Ecto neural progenitor cell (in vitro differentiated cells): ENCODE data around the gene ANKFY1.

Experiments used
- DNase-seq: peaks from one replicate; pipeline ENCODE4 v3.0.0-alpha.2; 2018; ENCODE audit warnings: low spot score

Gene ANKFY1

GRCh38 chr17:4178651-4179050, 85.1 kb downstream of the ANKFY1 start:
- no peak for DNase-seq

DNA sequence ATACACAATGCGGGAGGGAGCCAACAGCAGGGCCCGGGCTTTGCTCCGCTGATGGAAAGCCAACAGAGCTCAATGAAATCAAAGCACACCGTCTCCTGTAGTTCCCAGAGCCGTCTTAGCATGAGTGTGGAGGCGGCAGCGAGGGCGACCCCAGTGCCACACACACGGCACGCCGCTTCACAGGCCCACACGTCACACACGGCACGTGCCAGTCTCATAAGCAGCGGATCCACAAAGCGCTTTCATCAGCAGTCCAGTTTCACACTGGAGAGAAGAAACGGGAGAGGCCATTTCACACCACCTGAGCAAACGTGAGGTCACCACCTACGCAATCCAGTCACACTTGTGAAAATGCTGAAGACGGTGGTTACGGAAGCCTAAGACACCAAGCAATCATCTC, 86.0 kb downstream of the ANKFY1 start:
- DNase-seq = no peak

GRCh38 chr17:4176808-4177472, 86.8 kb downstream of the ANKFY1 start:
- DNase-seq = no peak

- DNase-seq = no peak
Observed at GRCh38 chr17:4175921-4176807, 87.6 kb downstream of the ANKFY1 start.

DNA sequence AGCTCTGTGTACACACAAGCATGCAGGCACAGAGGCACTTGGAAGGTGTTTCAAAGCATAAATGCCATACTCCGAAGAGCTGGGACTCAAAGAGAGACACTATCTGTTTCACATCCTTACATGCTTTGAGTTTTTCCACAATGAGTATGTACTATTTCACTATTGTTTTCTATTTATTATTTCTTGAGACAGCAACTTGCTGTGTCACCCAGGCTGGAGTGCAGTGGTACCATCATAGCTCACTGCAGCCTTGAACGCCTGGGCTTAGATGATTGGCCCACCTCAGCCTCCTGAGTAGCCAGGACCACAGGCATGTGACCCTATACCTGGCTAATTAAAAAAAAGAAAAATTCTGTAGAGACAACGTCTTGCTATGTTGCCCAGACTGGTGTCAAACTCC, 89.2 kb downstream of the ANKFY1 start:
- no peak for DNase-seq

DNA sequence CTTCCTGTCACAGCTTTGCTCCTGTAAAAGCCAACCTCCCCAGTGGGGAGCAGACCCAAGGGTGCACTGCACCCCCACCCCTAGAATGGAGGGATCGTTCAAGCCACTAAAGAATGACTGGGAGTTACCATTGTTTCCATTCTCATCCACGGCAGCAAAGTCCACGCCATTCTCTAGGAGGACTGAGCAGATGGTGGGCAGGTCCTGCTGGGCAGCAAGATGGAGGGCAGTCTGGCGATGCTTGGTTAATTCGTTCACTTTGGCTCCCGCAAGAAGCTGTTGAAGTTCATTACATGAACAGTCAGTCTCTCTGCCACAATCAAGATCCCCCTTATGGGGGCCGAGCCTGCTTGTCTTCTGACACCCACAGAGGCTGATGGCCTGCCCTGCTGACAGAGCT, 90.0 kb downstream of the ANKFY1 start:
- no peak for DNase-seq

DNA sequence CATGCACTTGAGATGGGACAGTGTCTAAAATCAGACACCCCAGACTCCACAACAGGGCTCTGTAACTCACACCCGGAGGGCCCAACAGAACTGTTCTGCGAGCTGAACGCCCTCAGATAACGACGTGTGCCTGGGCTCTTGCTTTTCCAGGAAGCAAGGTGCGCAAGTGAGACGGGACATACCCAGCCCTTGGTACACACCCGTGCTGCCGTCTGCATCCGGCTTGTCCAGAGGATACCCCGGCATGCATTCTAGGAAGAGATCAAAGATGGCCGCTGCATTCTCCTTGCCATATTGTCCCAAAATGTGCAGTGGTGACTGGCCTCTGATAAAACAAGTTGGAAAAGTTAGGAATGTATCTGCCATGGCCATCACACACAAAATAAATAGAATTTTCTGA, 91.4 kb downstream of the ANKFY1 start:
- DNase-seq = no peak

- no peak for DNase-seq
Observed at GRCh38 chr17:4170639-4171280, 93.0 kb downstream of the ANKFY1 start.

GRCh38 chr17:4167786-4168185, 96.0 kb downstream of the ANKFY1 start:
- no peak for DNase-seq

DNA sequence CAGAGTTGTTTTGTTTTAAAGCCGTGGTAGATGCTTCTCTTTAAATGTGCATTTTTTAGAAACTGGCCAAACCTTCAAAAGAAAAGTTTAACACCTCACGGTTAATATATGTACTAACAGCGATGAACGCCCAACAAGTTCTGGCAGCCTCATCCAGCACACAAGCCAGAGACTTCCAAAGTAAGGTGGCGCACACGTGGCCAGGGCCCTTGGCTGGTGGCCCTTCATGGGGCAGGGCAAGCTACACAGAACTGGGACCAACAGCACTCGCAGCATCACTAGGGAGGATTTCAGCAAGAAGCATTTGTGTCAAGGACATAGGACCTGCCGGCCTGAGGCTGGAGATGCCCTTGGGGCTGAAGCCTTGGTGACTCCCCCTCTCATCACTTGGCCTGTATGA, 97.4 kb downstream of the ANKFY1 start:
- DNase-seq = no peak

DNA sequence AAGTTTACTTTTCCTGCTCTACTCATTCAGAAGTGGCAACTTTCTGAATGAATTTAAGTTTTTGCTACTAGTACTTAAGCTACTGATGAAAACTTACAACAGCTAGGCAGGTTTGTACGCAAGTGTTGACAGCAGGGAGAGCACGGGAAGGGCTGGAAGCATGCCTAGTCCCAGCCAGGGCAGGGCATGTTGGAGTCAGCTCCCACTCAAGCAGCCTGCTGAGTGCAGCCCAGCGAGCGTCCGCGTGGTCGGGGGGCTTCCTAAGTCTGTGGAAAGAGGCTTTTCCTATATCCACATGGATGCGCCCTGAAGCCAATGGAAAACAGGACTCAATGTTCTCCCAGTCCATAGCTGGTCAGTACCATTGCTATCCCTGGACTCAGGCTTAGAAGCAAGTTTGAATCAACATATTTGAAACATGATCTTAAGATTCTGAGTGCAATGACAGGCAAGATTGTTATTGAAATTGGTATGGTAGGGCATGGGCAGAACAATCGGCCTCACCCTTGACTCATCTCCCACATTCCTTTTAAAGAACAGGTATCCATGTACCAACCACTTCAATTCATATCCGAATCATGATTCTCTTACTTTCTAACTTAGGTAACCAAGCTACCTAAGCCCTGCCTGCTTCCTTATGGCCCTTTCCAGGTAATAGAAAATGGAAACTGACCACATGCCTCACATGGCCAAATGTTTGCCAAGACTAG, 98.3 kb downstream of the ANKFY1 start:
- DNase-seq = no peak

DNA sequence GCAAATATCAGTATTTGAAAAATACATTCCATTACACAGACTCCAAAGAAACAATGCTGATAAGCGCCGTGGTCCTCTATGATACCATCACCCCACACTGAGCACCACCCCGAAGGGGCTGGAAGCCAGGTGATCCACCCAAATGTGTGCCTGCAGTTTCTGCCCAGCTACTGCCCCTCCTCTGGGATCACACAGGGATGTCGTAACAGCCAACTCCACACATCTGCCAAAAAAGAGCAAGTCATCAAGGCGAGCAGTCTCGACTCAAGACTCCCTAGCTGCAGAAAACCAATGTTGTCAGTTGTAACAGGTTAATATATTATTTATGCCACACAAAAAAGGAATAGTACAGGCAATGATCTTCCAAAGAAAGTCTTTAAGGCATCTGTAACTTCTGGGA, 99.8 kb downstream of the ANKFY1 start:
- no peak for DNase-seq

DNA sequence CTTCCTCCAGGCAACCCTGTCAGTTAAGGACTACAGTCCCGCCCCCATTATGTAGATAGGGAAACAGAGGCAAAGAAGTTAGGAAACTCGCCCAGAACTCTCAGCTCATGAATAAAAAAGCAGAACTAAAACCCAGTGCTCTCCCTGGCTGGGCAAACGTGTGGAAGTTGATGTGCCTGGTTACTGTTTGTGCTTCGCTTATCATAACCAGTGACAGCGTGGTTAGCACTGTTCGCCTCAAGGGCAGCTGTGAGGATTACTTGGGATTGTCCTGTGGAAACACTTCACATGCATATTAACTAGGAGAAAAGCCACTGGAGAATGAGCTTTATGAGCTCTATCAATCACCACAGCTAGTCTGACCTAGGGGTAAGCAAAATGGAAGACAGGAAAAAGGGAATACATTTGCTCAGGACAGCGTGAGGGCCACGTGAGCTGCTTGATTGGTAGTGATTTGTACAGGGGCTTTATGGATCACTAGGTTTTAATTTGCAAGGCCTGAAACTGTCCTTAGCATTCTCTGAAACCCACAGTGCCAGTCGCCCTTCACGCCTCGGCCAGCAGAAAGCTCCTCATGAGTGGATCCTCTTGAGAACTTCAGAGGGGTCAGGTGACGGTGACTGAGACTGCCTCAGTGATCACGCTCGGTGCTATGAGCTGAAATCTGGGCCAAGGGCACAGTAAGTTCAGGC, 100.9 kb downstream of the ANKFY1 start:
- no peak for DNase-seq

DNA sequence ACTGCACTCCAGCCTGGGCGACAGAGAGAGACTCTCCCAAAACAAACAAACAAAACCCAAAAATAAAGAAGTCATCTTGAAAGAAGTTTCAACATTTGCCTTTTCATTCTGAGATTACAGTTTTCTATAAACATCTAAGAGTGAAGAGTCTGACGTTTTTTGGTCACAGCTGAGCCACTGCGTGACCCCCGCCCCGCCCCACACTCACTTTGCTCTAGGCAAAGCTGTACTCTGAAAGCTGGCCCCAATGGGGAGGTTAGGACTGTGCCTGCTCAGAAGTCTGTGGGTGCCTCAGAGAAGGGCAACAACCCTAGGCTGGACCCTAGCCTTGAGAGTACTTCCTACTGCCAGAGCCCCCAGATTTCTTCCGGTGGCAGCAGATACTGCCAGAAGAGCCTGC, 101.5 kb downstream of the ANKFY1 start:
- DNase-seq = no peak

DNA sequence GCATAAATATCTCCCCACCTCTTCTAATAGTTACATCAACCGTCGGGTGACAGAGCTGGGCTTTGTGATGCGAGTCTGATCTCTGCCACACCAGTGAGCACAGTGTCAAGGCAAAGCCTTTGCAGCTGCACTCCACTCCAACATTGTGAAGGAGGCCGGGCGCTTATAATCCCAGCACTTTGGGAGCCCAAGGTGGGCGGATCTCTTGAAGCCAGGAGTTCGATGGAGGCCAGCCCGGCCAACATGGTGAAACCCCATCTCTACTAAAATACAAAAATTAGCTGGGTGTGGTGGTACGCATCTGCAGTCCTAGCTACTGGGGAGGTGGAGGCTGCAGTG, 101.8 kb downstream of the ANKFY1 start:
- DNase-seq = no peak

DNA sequence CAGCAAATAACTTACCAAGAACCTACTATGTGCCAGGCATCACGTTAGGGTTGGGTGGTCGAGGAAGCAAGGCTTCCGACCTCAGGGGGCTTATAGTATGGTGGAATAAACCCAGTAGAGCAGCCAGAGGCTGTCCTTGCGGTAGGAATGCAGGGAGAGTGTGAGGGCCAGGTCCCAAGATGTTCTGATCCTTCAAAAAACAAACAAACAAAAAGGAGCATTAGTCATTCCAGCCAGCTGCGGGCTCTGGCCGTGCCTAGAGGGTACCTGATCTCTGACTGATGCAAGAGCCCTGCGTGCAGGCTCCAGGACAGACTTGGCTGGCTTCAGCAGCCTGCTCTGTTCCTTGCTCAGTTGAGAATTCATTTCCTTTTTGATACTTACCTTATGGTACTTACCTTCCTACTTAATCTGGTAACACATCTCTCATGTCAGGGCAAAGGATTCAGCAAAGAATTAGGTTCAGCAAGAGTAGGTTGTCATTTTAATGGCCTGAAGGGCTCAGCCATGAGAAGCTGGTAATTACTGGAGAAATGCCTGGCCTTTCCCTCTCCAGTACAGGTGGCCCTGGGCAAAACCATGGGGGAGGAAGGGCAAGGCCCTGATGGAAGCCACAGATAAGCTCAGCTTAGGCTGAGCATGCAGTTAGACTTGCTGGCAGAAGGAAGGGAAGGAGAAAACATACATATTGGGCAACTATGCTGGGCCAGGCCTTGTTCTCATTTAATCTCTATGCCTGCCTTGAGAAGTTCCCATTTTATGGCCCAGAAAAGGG, 102.4 kb downstream of the ANKFY1 start:
- DNase-seq = no peak

GRCh38 chr17:4160294-4160859, 103.4 kb downstream of the ANKFY1 start:
- DNase-seq = no peak

DNA sequence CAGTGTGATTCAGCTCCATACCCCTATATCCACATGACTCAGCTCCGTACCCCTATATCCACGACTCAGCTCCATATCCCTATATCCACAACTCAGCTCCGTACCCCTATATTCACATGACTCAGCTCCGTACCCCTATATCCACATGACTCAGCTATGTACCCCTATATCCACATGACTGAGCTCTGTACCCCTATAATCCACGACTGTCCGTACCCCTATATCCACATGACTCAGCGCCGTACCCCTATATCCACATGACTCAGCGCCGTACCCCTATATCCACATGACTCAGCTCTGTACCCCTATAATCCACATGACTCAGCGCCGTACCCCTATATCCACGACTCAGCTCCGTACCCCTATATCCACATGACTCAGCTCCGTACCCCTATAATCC, 104.0 kb downstream of the ANKFY1 start:
- DNase-seq = no peak

DNA sequence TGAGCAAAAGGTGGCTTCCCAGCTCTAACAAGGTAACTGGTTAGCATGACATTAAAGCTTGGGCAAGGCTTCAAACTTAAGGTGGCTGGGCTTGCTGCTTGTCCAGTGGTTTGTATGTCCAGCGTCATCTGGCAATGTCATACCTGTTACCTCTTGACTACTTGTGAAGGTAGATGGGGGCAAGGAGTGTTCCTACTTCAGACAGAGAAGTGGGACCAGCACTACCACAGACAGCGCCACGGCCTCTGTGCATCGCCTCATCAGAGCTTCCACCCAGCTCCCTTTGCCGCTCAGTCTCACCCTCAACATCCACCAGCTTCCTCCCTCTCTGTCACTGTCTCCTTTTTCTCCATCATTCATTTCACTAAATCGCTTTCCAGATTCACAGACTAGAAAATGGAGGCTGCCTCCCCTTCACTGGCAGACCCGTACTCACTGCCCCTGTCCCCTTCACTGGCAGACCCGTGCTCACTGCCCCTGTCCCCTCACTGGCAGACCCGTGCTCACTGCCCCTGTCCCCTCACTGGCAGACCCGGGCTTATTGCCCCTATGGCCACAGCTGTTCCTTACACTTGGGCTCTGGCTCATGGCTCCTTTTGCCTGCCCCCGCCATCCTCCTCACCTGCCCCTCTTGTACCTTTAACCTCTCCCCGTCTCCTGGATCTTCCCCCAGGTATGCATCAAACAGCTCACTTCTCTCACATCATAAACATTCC, 106.0 kb downstream of the ANKFY1 start:
- DNase-seq = no peak

DNA sequence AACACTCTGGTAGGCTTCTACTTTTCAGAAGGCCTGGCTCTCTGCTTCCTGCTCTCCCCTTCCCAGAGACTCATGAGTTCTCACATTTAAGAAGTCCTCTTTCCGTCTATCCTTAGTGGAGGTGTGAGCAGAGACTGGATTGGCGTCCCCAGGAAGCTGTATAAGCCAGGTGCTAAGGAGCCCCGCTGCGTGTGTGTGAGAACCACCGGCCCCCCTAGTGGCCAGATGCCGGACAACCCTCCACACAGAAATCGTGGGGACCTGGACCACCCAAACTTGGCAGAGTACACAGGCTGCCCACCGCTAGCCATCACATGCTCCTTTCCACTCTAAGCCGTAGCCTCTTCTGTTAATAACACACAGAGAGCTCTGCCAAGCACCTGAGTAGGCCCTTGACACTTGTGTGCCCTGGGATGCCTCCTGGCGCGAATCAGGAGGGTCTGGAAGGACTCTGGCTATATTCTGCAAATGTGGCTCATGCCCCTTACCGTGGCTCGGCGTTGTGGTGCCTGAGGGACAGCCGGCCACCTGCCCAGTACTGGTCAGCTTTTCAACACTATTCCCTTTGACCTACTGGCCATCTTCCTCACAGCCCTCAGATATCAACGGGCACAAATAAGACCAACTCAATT, 106.9 kb downstream of the ANKFY1 start:
- no peak for DNase-seq
